Measurements from ENCODE around the gene TENM3.

The TENM3 gene

GRCh38 chr4:182699201-182699600 is 456.0 kb downstream of the TENM3 start:
- no peak overlapping the region for H3K4me3 ChIP-seq (ENCODE audit: control insufficient read depth, low read depth, low read length)
- DNase-seq (ENCODE audit: low read depth), result no peak
- no peak for TF ChIP-seq CTCF (IDR thresholded peaks at IDR 0.05; ENCODE audit: control insufficient read depth, insufficient read depth, low read depth, low read length, missing control alignments)

GRCh38 chr4:182699795-182700194 is 456.6 kb downstream of the TENM3 start:
- no peak for DNase-seq (ENCODE audit: low read depth)
- no peak overlapping the region for H3K4me3 ChIP-seq (ENCODE audit: control insufficient read depth, low read depth, low read length)
- TF ChIP-seq CTCF (IDR thresholded peaks at IDR 0.05; ENCODE audit: control insufficient read depth, insufficient read depth, low read depth, low read length, missing control alignments), result no peak

- TF ChIP-seq CTCF (IDR thresholded peaks at IDR 0.05; ENCODE audit: control insufficient read depth, insufficient read depth, low read depth, low read length, missing control alignments), result no peak
- DNase-seq (ENCODE audit: low read depth), result no peak
- no peak overlapping the region for H3K4me3 ChIP-seq (ENCODE audit: control insufficient read depth, low read depth, low read length)
Measured at GRCh38 chr4:182700362-182701160, 457.4 kb downstream of the TENM3 start.

- TF ChIP-seq CTCF (IDR thresholded peaks at IDR 0.05; ENCODE audit: control insufficient read depth, insufficient read depth, low read depth, low read length, missing control alignments), result no peak
- no peak for DNase-seq (ENCODE audit: low read depth)
- H3K4me3 ChIP-seq (ENCODE audit: control insufficient read depth, low read depth, low read length), result no peak overlapping the region
Measured at GRCh38 chr4:182704077-182704476, 460.9 kb downstream of the TENM3 start.

GRCh38 chr4:182704948-182705347 is 461.7 kb downstream of the TENM3 start:
- H3K4me3 ChIP-seq (ENCODE audit: control insufficient read depth, low read depth, low read length), result no peak overlapping the region
- TF ChIP-seq CTCF (IDR thresholded peaks at IDR 0.05; ENCODE audit: control insufficient read depth, insufficient read depth, low read depth, low read length, missing control alignments), result no peak
- no peak for DNase-seq (ENCODE audit: low read depth)

GRCh38 chr4:182705389-182705788 is 462.2 kb downstream of the TENM3 start:
- no peak for TF ChIP-seq CTCF (IDR thresholded peaks at IDR 0.05; ENCODE audit: control insufficient read depth, insufficient read depth, low read depth, low read length, missing control alignments)
- no peak for DNase-seq (ENCODE audit: low read depth)
- H3K4me3 ChIP-seq (ENCODE audit: control insufficient read depth, low read depth, low read length), result no peak overlapping the region
